ENCODE measurements around the gene NGLY1. TPM values are rescaled to one million over a fixed set of nuclear protein-coding genes. Genes with fewer than 3 reads are reported as not detected.

Gene NGLY1
- total and polyA plus RNA-seq, 2 of the 8 experiments (the other 6 are each of a cell fraction or from before 2014, with no cell fraction given) = 3.1 to 24.8 TPM

GRCh38 chr3:25719321-25719720, 63.9 kb downstream of the NGLY1 start (continued):
- TF ChIP-seq, protein P1, sequence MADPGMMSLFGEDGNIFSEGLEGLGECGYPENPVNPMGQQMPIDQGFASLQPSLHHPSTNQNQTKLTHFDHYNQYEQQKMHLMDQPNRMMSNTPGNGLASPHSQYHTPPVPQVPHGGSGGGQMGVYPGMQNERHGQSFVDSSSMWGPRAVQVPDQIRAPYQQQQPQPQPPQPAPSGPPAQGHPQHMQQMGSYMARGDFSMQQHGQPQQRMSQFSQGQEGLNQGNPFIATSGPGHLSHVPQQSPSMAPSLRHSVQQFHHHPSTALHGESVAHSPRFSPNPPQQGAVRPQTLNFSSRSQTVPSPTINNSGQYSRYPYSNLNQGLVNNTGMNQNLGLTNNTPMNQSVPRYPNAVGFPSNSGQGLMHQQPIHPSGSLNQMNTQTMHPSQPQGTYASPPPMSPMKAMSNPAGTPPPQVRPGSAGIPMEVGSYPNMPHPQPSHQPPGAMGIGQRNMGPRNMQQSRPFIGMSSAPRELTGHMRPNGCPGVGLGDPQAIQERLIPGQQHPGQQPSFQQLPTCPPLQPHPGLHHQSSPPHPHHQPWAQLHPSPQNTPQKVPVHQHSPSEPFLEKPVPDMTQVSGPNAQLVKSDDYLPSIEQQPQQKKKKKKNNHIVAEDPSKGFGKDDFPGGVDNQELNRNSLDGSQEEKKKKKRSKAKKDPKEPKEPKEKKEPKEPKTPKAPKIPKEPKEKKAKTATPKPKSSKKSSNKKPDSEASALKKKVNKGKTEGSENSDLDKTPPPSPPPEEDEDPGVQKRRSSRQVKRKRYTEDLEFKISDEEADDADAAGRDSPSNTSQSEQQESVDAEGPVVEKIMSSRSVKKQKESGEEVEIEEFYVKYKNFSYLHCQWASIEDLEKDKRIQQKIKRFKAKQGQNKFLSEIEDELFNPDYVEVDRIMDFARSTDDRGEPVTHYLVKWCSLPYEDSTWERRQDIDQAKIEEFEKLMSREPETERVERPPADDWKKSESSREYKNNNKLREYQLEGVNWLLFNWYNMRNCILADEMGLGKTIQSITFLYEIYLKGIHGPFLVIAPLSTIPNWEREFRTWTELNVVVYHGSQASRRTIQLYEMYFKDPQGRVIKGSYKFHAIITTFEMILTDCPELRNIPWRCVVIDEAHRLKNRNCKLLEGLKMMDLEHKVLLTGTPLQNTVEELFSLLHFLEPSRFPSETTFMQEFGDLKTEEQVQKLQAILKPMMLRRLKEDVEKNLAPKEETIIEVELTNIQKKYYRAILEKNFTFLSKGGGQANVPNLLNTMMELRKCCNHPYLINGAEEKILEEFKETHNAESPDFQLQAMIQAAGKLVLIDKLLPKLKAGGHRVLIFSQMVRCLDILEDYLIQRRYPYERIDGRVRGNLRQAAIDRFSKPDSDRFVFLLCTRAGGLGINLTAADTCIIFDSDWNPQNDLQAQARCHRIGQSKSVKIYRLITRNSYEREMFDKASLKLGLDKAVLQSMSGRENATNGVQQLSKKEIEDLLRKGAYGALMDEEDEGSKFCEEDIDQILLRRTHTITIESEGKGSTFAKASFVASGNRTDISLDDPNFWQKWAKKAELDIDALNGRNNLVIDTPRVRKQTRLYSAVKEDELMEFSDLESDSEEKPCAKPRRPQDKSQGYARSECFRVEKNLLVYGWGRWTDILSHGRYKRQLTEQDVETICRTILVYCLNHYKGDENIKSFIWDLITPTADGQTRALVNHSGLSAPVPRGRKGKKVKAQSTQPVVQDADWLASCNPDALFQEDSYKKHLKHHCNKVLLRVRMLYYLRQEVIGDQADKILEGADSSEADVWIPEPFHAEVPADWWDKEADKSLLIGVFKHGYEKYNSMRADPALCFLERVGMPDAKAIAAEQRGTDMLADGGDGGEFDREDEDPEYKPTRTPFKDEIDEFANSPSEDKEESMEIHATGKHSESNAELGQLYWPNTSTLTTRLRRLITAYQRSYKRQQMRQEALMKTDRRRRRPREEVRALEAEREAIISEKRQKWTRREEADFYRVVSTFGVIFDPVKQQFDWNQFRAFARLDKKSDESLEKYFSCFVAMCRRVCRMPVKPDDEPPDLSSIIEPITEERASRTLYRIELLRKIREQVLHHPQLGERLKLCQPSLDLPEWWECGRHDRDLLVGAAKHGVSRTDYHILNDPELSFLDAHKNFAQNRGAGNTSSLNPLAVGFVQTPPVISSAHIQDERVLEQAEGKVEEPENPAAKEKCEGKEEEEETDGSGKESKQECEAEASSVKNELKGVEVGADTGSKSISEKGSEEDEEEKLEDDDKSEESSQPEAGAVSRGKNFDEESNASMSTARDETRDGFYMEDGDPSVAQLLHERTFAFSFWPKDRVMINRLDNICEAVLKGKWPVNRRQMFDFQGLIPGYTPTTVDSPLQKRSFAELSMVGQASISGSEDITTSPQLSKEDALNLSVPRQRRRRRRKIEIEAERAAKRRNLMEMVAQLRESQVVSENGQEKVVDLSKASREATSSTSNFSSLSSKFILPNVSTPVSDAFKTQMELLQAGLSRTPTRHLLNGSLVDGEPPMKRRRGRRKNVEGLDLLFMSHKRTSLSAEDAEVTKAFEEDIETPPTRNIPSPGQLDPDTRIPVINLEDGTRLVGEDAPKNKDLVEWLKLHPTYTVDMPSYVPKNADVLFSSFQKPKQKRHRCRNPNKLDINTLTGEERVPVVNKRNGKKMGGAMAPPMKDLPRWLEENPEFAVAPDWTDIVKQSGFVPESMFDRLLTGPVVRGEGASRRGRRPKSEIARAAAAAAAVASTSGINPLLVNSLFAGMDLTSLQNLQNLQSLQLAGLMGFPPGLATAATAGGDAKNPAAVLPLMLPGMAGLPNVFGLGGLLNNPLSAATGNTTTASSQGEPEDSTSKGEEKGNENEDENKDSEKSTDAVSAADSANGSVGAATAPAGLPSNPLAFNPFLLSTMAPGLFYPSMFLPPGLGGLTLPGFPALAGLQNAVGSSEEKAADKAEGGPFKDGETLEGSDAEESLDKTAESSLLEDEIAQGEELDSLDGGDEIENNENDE (IDR thresholded peaks at IDR 0.05; ENCODE audit: insufficient replicate concordance, low read length) = no peak
- TF ChIP-seq YY1 (IDR thresholded peaks at IDR 0.05; ENCODE audit: low read depth, low read length) (no peak), SP2 (IDR thresholded peaks at IDR 0.05; ENCODE audit: low read length) (no peak), JUND (IDR thresholded peaks at IDR 0.05; ENCODE audit: low read length) (no peak), RAD21 (IDR thresholded peaks at IDR 0.05 in 1 of 2, conservative IDR thresholded peaks at IDR 0.05 in 1 of 2; ENCODE audit: low read depth in 2 of 2, low read length in 2 of 2) (no peak), CBX5 (IDR thresholded peaks at IDR 0.05; ENCODE audit: low read depth, low read length) (no peak), POLR2A (IDR thresholded peaks at IDR 0.05; ENCODE audit: control extremely low read depth in 1 of 2, low read depth in 2 of 2, low read length in 2 of 2) (no peak), JUN (IDR thresholded peaks at IDR 0.05; ENCODE audit: low read depth, low read length) (no peak), ASH2L (IDR thresholded peaks at IDR 0.05; ENCODE audit: low read length) (no peak), BRCA1 (IDR thresholded peaks at IDR 0.05; ENCODE audit: low read depth, low read length) (no peak), KDM1A (IDR thresholded peaks at IDR 0.05; ENCODE audit: borderline replicate concordance, low read length) (no peak), NRF1 (IDR thresholded peaks at IDR 0.05; ENCODE audit: low read depth, low read length) (no peak), EP300 (IDR thresholded peaks at IDR 0.05; ENCODE audit: borderline replicate concordance in 1 of 2, low read depth in 2 of 2, low read length in 2 of 2) (no peak)
